Transverse colon (tissue), 4 donors: ENCODE results near the gene VPS13D. TPM values are rescaled to one million over a fixed set of nuclear protein-coding genes. Genes with fewer than 3 reads are reported as not detected.
A peak's percentile ranks its signal among the peaks of the same experiment; 100 is the strongest.

ENCODE experiments used
- DNase-seq: peaks from one replicate; pipeline ENCODE4 v3.0.0-alpha.2; 2019
- H3K27ac ChIP-seq, 4 donors: fragments of 200-600 bp; sonication (generic); 2 replicates each; pipeline ENCODE4 v1.5.1; 2016 to 2018; ENCODE audit warnings: inconsistent platforms in 4 of 4
- H3K27me3 ChIP-seq: fragments of 200-600 bp; sonication (generic); 2 replicates; pipeline ENCODE4 v1.5.1; 2017; ENCODE audit warnings: inconsistent platforms
- H3K36me3 ChIP-seq, 4 donors: fragments of 200-600 bp; sonication (generic); 2 replicates each; pipeline ENCODE4 v1.5.1; 2017 to 2019; ENCODE audit warnings: inconsistent platforms in 4 of 4
- H3K4me1 ChIP-seq, 4 donors: fragments of 200-600 bp; sonication (generic); 2 replicates each; pipeline ENCODE4 v1.5.1; 2017 to 2020; ENCODE audit warnings: inconsistent platforms in 4 of 4
- H3K4me3 ChIP-seq, 4 donors: fragments of 200-600 bp; sonication (generic); 1 replicate in 1 of 4; 2 replicates in 3 of 4; pipeline versions ENCODE4 v1.5.1 to v1.6.1; 2017 to 2019; ENCODE audit warnings: inconsistent platforms in 4 of 4
- H3K9me3 ChIP-seq, 2 donors: fragments of 200-600 bp; sonication (generic); 2 replicates each; pipeline ENCODE4 v1.5.1; 2017 to 2019; ENCODE audit warnings: inconsistent platforms in 2 of 2
- CTCF ChIP-seq, 5 experiments: fragments of 200-600 bp in 3 of 5; fragments of 450-650 bp in 2 of 5; sonication (generic) in 3 of 5; IDR thresholded peaks; 1 replicate in 2 of 5; 2 replicates in 3 of 5; pipeline ENCODE4 v1.5.1; 2016 to 2017; ENCODE audit warnings: antibody characterized with exemption in 5 of 5, inconsistent platforms in 3 of 5, mild to moderate bottlenecking in 2 of 5, moderate library complexity in 1 of 5
- EP300 ChIP-seq: sonication (generic); formaldehyde crosslinking; IDR thresholded peaks from one replicate; pipeline ENCODE4 v1.6.1; 2017; ENCODE audit warnings: antibody characterized with exemption, low read depth
- POLR2A ChIP-seq: fragments of 450-650 bp; IDR thresholded peaks from one replicate; pipeline ENCODE4 v1.6.1; 2016; ENCODE audit warnings: antibody characterized with exemption, mild to moderate bottlenecking, moderate library complexity
- POLR2AphosphoS5 ChIP-seq, 3 donors: sonication (generic); formaldehyde crosslinking; IDR thresholded peaks; one replicate each; pipeline ENCODE4 v1.6.1; 2016; ENCODE audit warnings: antibody characterized with exemption in 3 of 3
- WGBS, 2 donors: methylation state at CpG; one replicate each; pipeline ENCODE4 v1.1.5; 2018; ENCODE audit warnings: low coverage in 1 of 2; 5-methylcytosine and 5-hydroxymethylcytosine counted together
- in situ Hi-C, 4 donors: fragments of 200-750 bp; cut with MboI; loops; one replicate each; pipeline versions ENCODE4 v1.15.0 to v1.15.1; 2017; ENCODE audit warnings: low sequenced_read_pairs in 3 of 4, low pct_ligation_motif_present in 1 of 4, low pct_unique_long_range_greater_than_20kb in 1 of 4
- intact Hi-C: fragments of 100-400 bp; cut with DNase I; formaldehyde crosslinking; loops from one replicate; pipeline ENCODE4 v1.15.1; 2023; ENCODE audit warnings: low total_unique reads
- total RNA-seq, 4 donors: library from RNA; depleted of rRNA; stranded (reverse); fragments of >200 nt; gene quantifications; one replicate each; pipeline ENCODE4 v1.1.0, GENCODE V29; 2016

Gene VPS13D
- total RNA-seq, 4 donors from 2014 or later: 101 to 136 (median 116) TPM

- no peak for DNase-seq
- TF ChIP-seq POLR2AphosphoS5 (IDR thresholded peaks at IDR 0.05) (peak in 1 of 3 donors; percentile 18), POLR2A (no peak), CTCF (IDR thresholded peaks at IDR 0.05) (no peak)
- no peak overlapping the region for H3K4me3 ChIP-seq
- WGBS, 2 donors: 51 to 67% methylated on average over 10 to 11 of the region's 11 CpGs
- no peaks in the 10 kb centered on the region for H3K36me3 ChIP-seq
- intact Hi-C loops: loop anchor here (10.0 kb wide), 1 partner anchor 141 kb away; the partner anchor contains the start of gene DHRS3
- no peaks in the 10 kb centered on the region for H3K9me3 ChIP-seq
- in situ Hi-C loops: no loop called here
- peaks cover 54 to 78% (median 65%) of the 10 kb centered on the region in 4 donors for H3K4me1 ChIP-seq
- peak overlapping the region; percentile 85 to 90 (median 88) for H3K27ac ChIP-seq
- no peaks in the 10 kb centered on the region for H3K27me3 ChIP-seq
These were observed 243.9 kb downstream of the VPS13D start for GRCh38 chr1:12473596-12474362.

- in situ Hi-C loops: no loop called here
These were observed 245.3 kb downstream of the VPS13D start for GRCh38 chr1:12475101-12475500.

GRCh38 chr1:12475530-12475934 is 245.7 kb downstream of the VPS13D start:
- 25 to 31% methylated on average over 2 to 3 of the region's 3 CpGs for WGBS, 2 donors
- no peaks in the 10 kb centered on the region for H3K9me3 ChIP-seq
- TF ChIP-seq EP300: no peak
- no peak for TF ChIP-seq POLR2AphosphoS5 (IDR thresholded peaks at IDR 0.05)
- no peak for TF ChIP-seq POLR2A
- no peak for TF ChIP-seq CTCF (IDR thresholded peaks at IDR 0.05)
- no peak for DNase-seq
- in situ Hi-C loops (no loop called here), intact Hi-C loops (loop anchor here (10.0 kb wide), 1 partner anchor 139 kb away; the partner anchor contains the start of gene DHRS3)
- no peaks in the 10 kb centered on the region for H3K36me3 ChIP-seq
- peak overlapping the region; percentile 85 to 90 (median 88) for H3K27ac ChIP-seq
- H3K4me1 ChIP-seq: peaks cover 68 to 81% (median 75%) of the 10 kb centered on the region in 4 donors
- no peak overlapping the region for H3K4me3 ChIP-seq
- no peaks in the 10 kb centered on the region for H3K27me3 ChIP-seq

More at GRCh38 chr1:12475101-12475500, 245.3 kb downstream of the VPS13D start:
- Histone ChIP-seq H3K27me3 (no peaks in the 10 kb centered on the region), H3K4me1 (peaks cover 64 to 81% (median 71%) of the 10 kb centered on the region in 4 donors), H3K27ac (peak overlapping the region; percentile 85 to 90 (median 88)), H3K36me3 (no peaks in the 10 kb centered on the region), H3K9me3 (no peaks in the 10 kb centered on the region), H3K4me3 (no peak overlapping the region)
- intact Hi-C loops: loop anchor here (10.0 kb wide), 1 partner anchor 140 kb away; the partner anchor contains the start of gene DHRS3
- TF ChIP-seq POLR2AphosphoS5 (IDR thresholded peaks at IDR 0.05) (peak in 1 of 3 donors; percentile 11), POLR2A (no peak), CTCF (IDR thresholded peaks at IDR 0.05) (no peak), EP300 (no peak)
- DNase-seq: no peak
- whole genome bisulfite sequencing, 2 donors: 42% methylated on average over 1 of the region's 1 CpG; no CpG with 5 or more reads in 1 of the 2 donors

GRCh38 chr1:12475947-12476346 is 246.1 kb downstream of the VPS13D start:
- H3K4me1 ChIP-seq: peaks cover 72 to 85% (median 79%) of the 10 kb centered on the region in 4 donors
- in situ Hi-C loops: no loop called here
- no peaks in the 10 kb centered on the region for H3K9me3 ChIP-seq
- DNase-seq: no peak
- no peak for TF ChIP-seq CTCF (IDR thresholded peaks at IDR 0.05)
- no peak for TF ChIP-seq POLR2A
- TF ChIP-seq EP300: no peak
- peak in 2 of 3 donors; percentile 14 to 26 for TF ChIP-seq POLR2AphosphoS5 (IDR thresholded peaks at IDR 0.05)
- no peaks in the 10 kb centered on the region for H3K27me3 ChIP-seq
- no peak overlapping the region for H3K4me3 ChIP-seq
- no peaks in the 10 kb centered on the region for H3K36me3 ChIP-seq
- peak overlapping the region; percentile 85 to 90 (median 88) for H3K27ac ChIP-seq
- whole genome bisulfite sequencing, 2 donors: 35 to 43% methylated on average over 2 of the region's 2 CpGs
- intact Hi-C loops: loop anchor here (10.0 kb wide), 1 partner anchor 139 kb away; the partner anchor contains the start of gene DHRS3
